CD4-positive, alpha-beta T cell (primary cell): ENCODE data around the gene TUB. TPM values are rescaled to one million over a fixed set of nuclear protein-coding genes. Genes with fewer than 3 reads are reported as not detected.
A peak's percentile ranks its signal among the peaks of the same experiment; 100 is the strongest.

Experiments
- ATAC-seq: fragments of 200-7000 bp; cut with Tn5 transposase; one replicate; pipeline ENCODE4 v1.10.0; 2022; ENCODE audit warnings: mild to moderate bottlenecking; ENCODE audit not compliant: poor library complexity
- CTCF ChIA-PET: fragments of 350-600 bp; sonication (Branson Sonifier 250); formaldehyde crosslinking; loops from one replicate; lab custom pipeline; 2021; ENCODE audit warnings: antibody characterized with exemption, inconsistent platforms; lab: Charles Lee
- POLR2A ChIA-PET: fragments of 350-600 bp; sonication (Branson Sonifier 250); formaldehyde crosslinking; loops from one replicate; lab custom pipeline; 2021; ENCODE audit warnings: antibody characterized with exemption, inconsistent platforms; lab: Charles Lee
- DNase-seq, 14 experiments: peaks; one replicate each; pipeline ENCODE4 v3.0.0-alpha.2; 2013 to 2020; ENCODE audit warnings: mixed read lengths in 2 of 14
- H3K27ac ChIP-seq, 2 donors: one replicate each; pipeline versions ENCODE4 v1.5.1 to v1.7.0; 2013; ENCODE audit warnings: low read length in 2 of 2, low read depth in 1 of 2, mild to moderate bottlenecking in 1 of 2
- H3K27me3 ChIP-seq, 2 experiments: 1 replicate in 1 of 2; 2 replicates in 1 of 2; pipeline versions ENCODE4 v1.6.1 to v1.7.0; 2013; ENCODE audit warnings: low read length in 2 of 2, control low read depth in 1 of 2, mild to moderate bottlenecking in 1 of 2, moderate library complexity in 1 of 2; ENCODE audit not compliant: insufficient read depth in 2 of 2, control insufficient read depth in 1 of 2
- H3K36me3 ChIP-seq: one replicate; pipeline ENCODE4 v1.6.1; 2013; ENCODE audit warnings: low read length, control low read depth; ENCODE audit not compliant: insufficient read depth
- H3K4me1 ChIP-seq: one replicate; pipeline ENCODE4 v1.6.1; 2013; ENCODE audit warnings: low read length, control low read depth; ENCODE audit not compliant: insufficient read depth
- H3K4me3 ChIP-seq: one replicate; pipeline ENCODE4 v1.5.1; 2013; ENCODE audit warnings: mild to moderate bottlenecking, low read length, moderate library complexity
- H3K9me3 ChIP-seq, 2 experiments: 1 replicate in 1 of 2; 2 replicates in 1 of 2; pipeline versions ENCODE4 v1.6.1 to v1.7.0; 2013; ENCODE audit warnings: low read length in 2 of 2, mild to moderate bottlenecking in 2 of 2, control low read depth in 1 of 2, moderate library complexity in 1 of 2; ENCODE audit not compliant: control insufficient read depth in 1 of 2, insufficient read depth in 1 of 2
- H3K27ac Mint-ChIP-seq: one replicate; pipeline ENCODE4 v1.8.0; 2020; ENCODE audit warnings: mixed read lengths
- H3K27me3 Mint-ChIP-seq: one replicate; pipeline ENCODE4 v1.8.0; 2021; ENCODE audit warnings: mixed read lengths
- H3K36me3 Mint-ChIP-seq: one replicate; pipeline ENCODE4 v1.8.0; 2021; ENCODE audit warnings: low read depth, mixed read lengths
- H3K4me1 Mint-ChIP-seq: one replicate; pipeline ENCODE4 v1.8.0; 2021; ENCODE audit warnings: low read depth, mixed read lengths
- H3K4me3 Mint-ChIP-seq: one replicate; pipeline ENCODE4 v1.8.0; 2020; ENCODE audit warnings: mild to moderate bottlenecking, mixed read lengths
- H3K9me3 Mint-ChIP-seq: one replicate; pipeline ENCODE4 v1.8.0; 2020; ENCODE audit warnings: mixed read lengths
- CTCF ChIP-seq: fragments of 200-600 bp; IDR thresholded peaks from one replicate; pipeline ENCODE4 v1.8.0; 2022; ENCODE audit warnings: antibody characterized with exemption, mild to moderate bottlenecking
- intact Hi-C, 2 experiments: fragments of 100-400 bp; cut with DNase I in 1 of 2; cut with micrococcal nuclease in 1 of 2; formaldehyde crosslinking; loops; one replicate each; pipeline versions ENCODE4 v1.15.1 to v1.9.0; 2023 to 2025; cut with DNase I, micrococcal nuclease
- total RNA-seq, 174 experiments: library from RNA in 2 of 174; stranded (reverse) in 2 of 174; gene quantifications; one replicate each; pipeline ENCODE4 v1.2.3 and lab custom pipeline; 2021 to 2026

Gene TUB
- total RNA-seq, 2 experiments from 2014 or later = 0.08 TPM; not detected in 1

GRCh38 chr11:8032576-8033304, 48.3 kb upstream of the TUB start:
- no peak for DNase-seq
- peaks cover 5 to 6% of the 10 kb centered on the region in 2 experiments for H3K27me3 ChIP-seq
- ATAC-seq = no peak
- ChIA-PET POLR2A (no interaction called here), CTCF (interaction anchor here (0.8 to 2.2 kb wide), 12 partner anchors 9 to 927 kb away, joined by 3 to 28 read pairs (median 4); partner anchors contain the start of gene EIF3F)
- Mint-ChIP-seq H3K27me3 (peaks cover 56% of the 10 kb centered on the region), H3K4me1 (peaks cover 7% of the 10 kb centered on the region), H3K4me3 (no peak overlapping the region), H3K36me3 (no peaks in the 10 kb centered on the region), H3K27ac (no peak overlapping the region), H3K9me3 (no peaks in the 10 kb centered on the region)
- peaks cover 0 to 5% of the 10 kb centered on the region in 2 experiments for H3K9me3 ChIP-seq
- H3K27ac ChIP-seq = no peak overlapping the region
- no peak for TF ChIP-seq CTCF
- H3K4me3 ChIP-seq = no peak overlapping the region
- H3K36me3 ChIP-seq = no peaks in the 10 kb centered on the region
- H3K4me1 ChIP-seq = peaks cover 8% of the 10 kb centered on the region
- intact Hi-C loops = loop anchor here (1.0 to 5.0 kb wide), 2 partner anchors 67 to 535 kb away; no protein-coding TSS in a partner anchor

- H3K4me1 Mint-ChIP-seq = peaks cover 7% of the 10 kb centered on the region
- no peaks in the 10 kb centered on the region for H3K9me3 Mint-ChIP-seq
- no peaks in the 10 kb centered on the region for H3K36me3 Mint-ChIP-seq
- Histone ChIP-seq H3K27me3 (peaks cover 5 to 6% of the 10 kb centered on the region in 2 experiments), H3K4me3 (no peak overlapping the region), H3K9me3 (peaks cover 0 to 5% of the 10 kb centered on the region in 2 experiments), H3K27ac (no peak overlapping the region), H3K36me3 (no peaks in the 10 kb centered on the region), H3K4me1 (peaks cover 8% of the 10 kb centered on the region)
- ChIA-PET CTCF (interaction anchor here (0.7 to 2.2 kb wide), 13 partner anchors 8 to 926 kb away, joined by 3 to 28 read pairs (median 4); partner anchors contain the start of gene EIF3F), POLR2A (no interaction called here)
- H3K27me3 Mint-ChIP-seq = peaks cover 51% of the 10 kb centered on the region
- no peak overlapping the region for H3K4me3 Mint-ChIP-seq
- peak; percentile 79 for TF ChIP-seq CTCF
- DNase-seq (peak; percentile 12 to 75 (median 32)), ATAC-seq (peak; percentile 84)
- intact Hi-C loops = loop anchor here (1.0 to 5.0 kb wide), 3 partner anchors 65 to 534 kb away; no protein-coding TSS in a partner anchor
- H3K27ac Mint-ChIP-seq = no peak overlapping the region
These were observed 47.5 kb upstream of the TUB start for GRCh38 chr11:8033305-8034105.

GRCh38 chr11:8034106-8034585, 46.9 kb upstream of the TUB start:
- Histone ChIP-seq H3K9me3 (peaks cover 0 to 5% of the 10 kb centered on the region in 2 experiments), H3K4me3 (no peak overlapping the region), H3K27me3 (peaks cover 5 to 6% of the 10 kb centered on the region in 2 experiments), H3K27ac (no peak overlapping the region), H3K36me3 (no peaks in the 10 kb centered on the region), H3K4me1 (peaks cover 8% of the 10 kb centered on the region)
- ChIA-PET POLR2A (interaction anchor here (0.6 kb wide), 1 partner anchor 848 kb away, joined by 3 read pairs; no protein-coding TSS in a partner anchor), CTCF (interaction anchor here (0.7 to 2.2 kb wide), 3 partner anchors 8 to 65 kb away, joined by 3 to 28 read pairs (median 5); no protein-coding TSS in a partner anchor)
- intact Hi-C loops = loop anchor here in 1 of 2 experiments (2.0 to 5.0 kb wide), 2 partner anchors 65 to 533 kb away; no protein-coding TSS in a partner anchor
- H3K4me1 Mint-ChIP-seq = peaks cover 7% of the 10 kb centered on the region
- no peaks in the 10 kb centered on the region for H3K9me3 Mint-ChIP-seq
- H3K36me3 Mint-ChIP-seq = no peaks in the 10 kb centered on the region
- DNase-seq = peak in 1 of 14 experiments; percentile 5
- no peak for TF ChIP-seq CTCF
- H3K27me3 Mint-ChIP-seq = peaks cover 50% of the 10 kb centered on the region
- no peak overlapping the region for H3K27ac Mint-ChIP-seq
- no peak for ATAC-seq
- no peak overlapping the region for H3K4me3 Mint-ChIP-seq
